Measurements from ENCODE around the gene RFX3.

Gene RFX3

DNA sequence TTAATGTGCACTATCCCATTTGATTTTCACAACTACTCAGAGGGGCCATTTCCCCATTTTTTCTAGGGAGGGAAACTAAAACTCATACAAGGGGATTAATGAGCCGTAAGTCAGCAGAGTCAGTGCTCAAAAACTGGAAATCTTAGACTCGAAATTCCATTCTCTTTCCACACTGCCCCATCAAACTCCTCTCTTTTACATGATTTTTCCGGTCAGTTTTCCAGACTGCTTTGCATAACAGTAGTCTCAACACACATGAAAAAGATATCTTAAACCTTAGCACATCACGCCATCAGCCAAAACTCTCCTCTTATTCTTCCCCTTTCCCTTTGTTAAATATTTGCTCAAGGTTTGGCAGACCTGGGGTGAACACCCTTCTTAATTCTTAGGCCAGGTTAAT is 332.0 kb downstream of the RFX3 start:
- Mint-ChIP-seq H3K36me3 (ENCODE audit: low read depth) (no peaks in the 10 kb centered on the region), H3K27ac (no peak overlapping the region), H3K4me1 (ENCODE audit: low read depth) (no peaks in the 10 kb centered on the region), H3K27me3 (peaks cover 18% of the 10 kb centered on the region), H3K9me3 (no peaks in the 10 kb centered on the region), H3K4me3 (no peak overlapping the region)

DNA sequence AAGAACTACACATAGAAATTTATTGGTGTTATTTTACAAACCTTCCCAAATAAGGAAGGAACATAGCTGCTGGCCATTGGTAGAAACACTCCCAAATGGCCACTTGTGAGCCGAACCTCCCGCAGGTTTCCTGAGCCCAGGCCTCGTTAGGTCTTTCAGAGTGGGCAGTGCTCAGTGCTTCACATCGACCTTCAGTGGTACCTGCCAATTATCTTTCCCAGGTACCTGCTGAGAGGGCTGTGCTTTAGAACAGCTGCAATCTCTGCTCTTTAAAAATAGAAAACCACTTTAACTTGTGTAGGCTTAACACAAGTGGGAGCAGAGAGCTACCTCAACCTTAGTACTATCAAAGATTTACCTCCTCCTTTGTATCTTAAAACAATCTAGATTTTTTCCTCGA is 334.1 kb downstream of the RFX3 start:
- Mint-ChIP-seq H3K4me1 (ENCODE audit: low read depth) (no peaks in the 10 kb centered on the region), H3K27me3 (peaks cover 27% of the 10 kb centered on the region), H3K27ac (no peak overlapping the region), H3K4me3 (no peak overlapping the region), H3K9me3 (no peaks in the 10 kb centered on the region), H3K36me3 (ENCODE audit: low read depth) (no peaks in the 10 kb centered on the region)

DNA sequence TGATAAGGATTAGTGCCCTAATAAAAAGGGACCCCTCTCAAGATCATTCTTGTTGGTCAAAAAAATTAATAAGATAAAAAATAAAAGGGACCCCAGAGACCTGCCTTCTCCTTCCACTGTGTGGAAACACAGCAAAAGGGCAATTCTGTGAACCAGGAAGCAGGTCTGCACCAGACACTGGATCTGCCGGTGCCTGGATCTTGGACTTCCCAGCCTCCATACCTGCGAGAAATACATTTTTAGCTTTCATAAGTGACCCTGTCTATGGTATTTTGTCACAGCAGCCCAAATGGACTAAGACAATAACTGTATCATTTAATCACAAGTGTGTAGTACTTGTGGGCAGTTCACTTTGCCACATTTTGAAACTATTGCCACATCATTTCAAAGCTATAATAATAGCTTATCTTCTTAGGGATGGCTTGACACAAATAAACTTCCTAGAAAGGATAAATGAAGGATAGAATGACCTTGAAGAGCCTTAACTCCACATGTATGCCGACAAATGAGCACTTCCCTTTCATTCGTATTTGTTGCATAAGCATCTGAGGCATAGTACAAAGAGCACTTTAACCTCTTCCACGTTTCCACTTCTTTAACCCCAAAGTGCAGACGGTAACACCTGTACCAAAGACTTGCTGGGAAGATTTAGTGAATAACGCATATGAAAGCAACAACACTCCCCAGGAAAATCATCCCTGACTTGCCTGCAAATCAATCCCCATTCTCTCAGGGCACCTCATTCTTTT is 336.5 kb downstream of the RFX3 start:
- no peaks in the 10 kb centered on the region for H3K36me3 Mint-ChIP-seq (ENCODE audit: low read depth)
- no peak overlapping the region for H3K4me3 Mint-ChIP-seq
- peaks cover 40% of the 10 kb centered on the region for H3K27me3 Mint-ChIP-seq
- no peaks in the 10 kb centered on the region for H3K9me3 Mint-ChIP-seq
- no peak overlapping the region for H3K27ac Mint-ChIP-seq
- H3K4me1 Mint-ChIP-seq (ENCODE audit: low read depth), result no peaks in the 10 kb centered on the region

DNA sequence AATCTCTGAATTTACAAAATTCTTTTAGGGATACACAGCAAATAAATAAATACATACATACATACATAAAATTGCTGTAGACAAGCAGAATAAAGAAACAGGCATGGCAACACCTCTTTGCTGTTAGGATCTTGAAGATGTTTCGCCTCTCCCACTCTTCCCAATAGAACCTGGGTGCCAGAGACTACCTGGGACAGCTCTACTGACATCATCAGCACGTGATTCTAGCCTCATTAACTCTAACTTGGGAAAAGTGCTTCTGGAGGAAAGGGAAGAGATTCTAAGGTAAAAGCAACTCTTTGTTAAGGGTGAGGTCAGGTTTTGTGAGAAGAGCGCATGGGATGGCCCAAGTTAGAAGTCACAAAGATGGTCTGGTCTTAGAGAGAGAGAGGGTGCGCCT is 339.1 kb downstream of the RFX3 start:
- Mint-ChIP-seq H3K4me3 (no peak overlapping the region), H3K9me3 (no peaks in the 10 kb centered on the region), H3K27me3 (peaks cover 57% of the 10 kb centered on the region), H3K4me1 (ENCODE audit: low read depth) (peaks cover 4% of the 10 kb centered on the region), H3K36me3 (ENCODE audit: low read depth) (no peaks in the 10 kb centered on the region), H3K27ac (no peak overlapping the region)

DNA sequence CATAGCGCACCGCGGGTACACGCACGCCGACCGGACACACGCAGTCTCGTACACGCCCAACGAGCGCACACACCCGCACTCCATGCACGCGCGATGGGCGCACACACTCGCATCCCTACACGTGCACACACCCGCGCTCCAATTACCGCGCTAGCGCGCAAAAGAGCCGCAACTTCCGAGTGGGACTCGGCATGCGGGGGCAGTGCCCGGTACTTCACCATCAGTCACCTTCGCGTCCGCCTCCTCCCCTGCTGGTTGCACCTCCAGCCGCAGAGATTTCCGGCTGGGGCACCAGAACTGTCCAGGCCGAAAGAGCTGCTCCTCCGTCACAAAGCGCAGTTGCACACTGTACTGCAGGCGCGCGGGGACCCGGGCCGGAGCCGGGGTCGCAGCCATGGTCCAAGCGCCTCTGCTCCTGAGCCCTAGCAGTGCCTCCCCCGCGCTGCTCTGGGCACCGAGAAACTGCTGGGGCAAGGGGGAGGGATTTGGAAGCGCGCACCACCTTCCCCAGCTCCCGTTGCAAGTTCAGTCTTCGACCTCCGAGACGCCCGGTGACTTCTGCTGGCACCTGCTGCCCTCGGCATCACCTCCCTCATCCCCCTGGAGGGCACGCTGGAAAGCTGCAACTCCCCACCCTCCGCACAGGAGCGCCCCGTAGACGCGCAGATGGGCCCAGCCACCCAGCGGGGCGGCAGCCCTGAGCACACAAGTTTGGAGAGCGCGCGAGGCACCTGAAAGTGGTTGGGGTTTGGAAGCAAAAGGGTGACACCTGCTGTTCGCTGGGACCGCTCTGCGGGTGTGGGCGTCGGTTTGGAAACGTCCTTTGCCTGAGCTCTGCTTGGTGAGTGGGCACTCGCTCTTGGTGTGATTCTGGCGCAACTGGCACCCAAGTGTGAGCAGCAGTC is 344.5 kb downstream of the RFX3 start:
- H3K9me3 Mint-ChIP-seq, result no peaks in the 10 kb centered on the region
- no peaks in the 10 kb centered on the region for H3K36me3 Mint-ChIP-seq (ENCODE audit: low read depth)
- H3K4me1 Mint-ChIP-seq (ENCODE audit: low read depth), result peaks cover 12% of the 10 kb centered on the region
- H3K27ac Mint-ChIP-seq, result no peak overlapping the region
- peaks cover 57% of the 10 kb centered on the region for H3K27me3 Mint-ChIP-seq
- H3K4me3 Mint-ChIP-seq, result peak overlapping the region; percentile 39

DNA sequence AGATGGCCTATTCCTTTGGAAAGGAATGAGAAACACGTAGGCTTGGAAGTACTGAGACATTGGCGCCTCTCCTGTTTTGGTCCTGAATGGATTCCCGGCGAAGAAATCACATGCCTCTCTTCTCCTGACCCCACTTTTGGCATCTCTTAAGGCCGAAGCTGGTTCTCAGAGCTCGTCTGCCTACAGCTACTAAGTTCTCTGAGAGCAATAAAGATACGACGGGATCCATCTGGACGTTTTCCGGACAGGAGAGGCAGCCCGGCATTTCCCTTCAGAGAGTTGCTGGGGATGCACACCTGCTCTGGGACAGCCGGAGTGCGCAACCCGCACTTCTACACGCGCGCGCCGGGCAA is 345.1 kb downstream of the RFX3 start:
- Mint-ChIP-seq H3K9me3 (no peaks in the 10 kb centered on the region), H3K27me3 (peaks cover 50% of the 10 kb centered on the region), H3K36me3 (ENCODE audit: low read depth) (no peaks in the 10 kb centered on the region), H3K27ac (no peak overlapping the region), H3K4me1 (ENCODE audit: low read depth) (peaks cover 12% of the 10 kb centered on the region), H3K4me3 (peak overlapping the region; percentile 39)

DNA sequence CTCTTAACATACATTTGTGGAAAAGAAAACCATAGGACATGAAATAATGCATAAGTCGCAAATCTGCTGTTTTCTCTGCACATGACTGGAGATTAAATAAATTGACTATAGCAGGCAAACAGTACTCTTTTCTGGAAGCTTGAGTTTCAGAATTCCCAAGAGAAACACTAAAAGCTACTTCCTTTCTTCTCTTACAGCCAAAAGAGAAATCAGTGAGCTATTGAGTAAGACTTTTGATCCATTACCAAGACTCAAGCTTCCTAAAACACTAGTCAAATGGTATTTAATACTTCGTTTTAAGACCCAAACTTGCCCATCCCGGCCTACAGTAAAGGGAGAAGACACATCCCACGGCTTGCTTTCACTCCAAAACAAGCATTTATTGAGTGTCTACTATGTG is 346.1 kb downstream of the RFX3 start:
- no peak overlapping the region for H3K27ac Mint-ChIP-seq
- H3K27me3 Mint-ChIP-seq, result peaks cover 52% of the 10 kb centered on the region
- peaks cover 12% of the 10 kb centered on the region for H3K4me1 Mint-ChIP-seq (ENCODE audit: low read depth)
- H3K36me3 Mint-ChIP-seq (ENCODE audit: low read depth), result no peaks in the 10 kb centered on the region
- no peaks in the 10 kb centered on the region for H3K9me3 Mint-ChIP-seq
- no peak overlapping the region for H3K4me3 Mint-ChIP-seq

DNA sequence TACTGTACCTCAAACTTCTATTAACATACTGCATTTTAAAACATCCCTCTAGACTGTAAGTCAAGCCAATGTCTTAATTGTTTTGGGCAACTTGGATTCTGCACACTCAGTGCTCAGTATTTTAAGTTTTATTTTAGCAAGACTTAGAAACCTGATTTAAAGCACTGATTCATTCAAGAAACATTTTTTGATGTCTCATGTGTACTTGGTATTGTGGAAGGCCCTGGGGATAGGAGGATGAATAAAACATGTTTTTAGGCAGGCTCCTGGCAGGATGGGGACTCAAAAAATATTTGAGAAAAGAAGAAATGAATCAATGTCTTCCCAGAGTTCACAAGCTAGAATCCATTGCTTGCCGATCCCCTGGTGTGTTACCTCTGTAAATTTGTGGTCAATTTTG is 347.9 kb downstream of the RFX3 start:
- Mint-ChIP-seq H3K27me3 (peaks cover 42% of the 10 kb centered on the region), H3K4me3 (no peak overlapping the region)

DNA sequence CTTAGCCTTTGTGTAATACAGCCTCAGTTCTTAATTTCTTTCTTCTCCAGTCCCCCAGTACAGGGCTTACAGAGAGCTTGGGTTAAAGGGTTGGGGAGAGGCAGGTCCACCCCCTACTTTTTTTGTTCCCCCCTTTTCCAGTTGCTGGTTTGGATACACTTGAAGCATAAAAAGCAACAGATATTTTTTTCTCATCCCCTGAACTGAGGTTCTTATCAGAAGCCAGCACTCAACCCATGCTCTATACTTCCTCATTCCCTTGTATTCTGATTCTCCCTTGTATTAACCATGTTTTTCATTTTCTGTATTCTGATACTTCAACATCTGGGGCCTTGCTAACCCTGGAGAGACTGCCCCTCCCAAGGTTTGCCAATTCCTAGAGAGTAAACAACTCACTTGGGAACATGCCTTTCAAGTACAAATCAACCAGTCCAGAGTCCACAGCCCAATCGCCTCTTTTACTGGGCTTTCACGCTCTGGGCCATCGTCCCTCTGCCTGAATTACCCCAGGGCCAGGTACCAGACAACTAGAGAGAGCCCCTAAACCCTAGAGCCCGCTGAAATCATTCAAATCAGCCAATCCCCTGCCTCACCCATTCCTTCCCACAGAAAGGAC is 348.5 kb downstream of the RFX3 start:
- peaks cover 12% of the 10 kb centered on the region for H3K4me1 Mint-ChIP-seq (ENCODE audit: low read depth)
- no peaks in the 10 kb centered on the region for H3K9me3 Mint-ChIP-seq
- no peaks in the 10 kb centered on the region for H3K36me3 Mint-ChIP-seq (ENCODE audit: low read depth)
- H3K27ac Mint-ChIP-seq, result no peak overlapping the region
- H3K4me3 Mint-ChIP-seq, result no peak overlapping the region
- H3K27me3 Mint-ChIP-seq, result peaks cover 37% of the 10 kb centered on the region

More for the DNA sequence above, 347.9 kb downstream of the RFX3 start:
- H3K9me3 Mint-ChIP-seq, result no peaks in the 10 kb centered on the region
- no peak overlapping the region for H3K27ac Mint-ChIP-seq
- H3K4me1 Mint-ChIP-seq (ENCODE audit: low read depth), result peaks cover 12% of the 10 kb centered on the region
- H3K36me3 Mint-ChIP-seq (ENCODE audit: low read depth), result no peaks in the 10 kb centered on the region

DNA sequence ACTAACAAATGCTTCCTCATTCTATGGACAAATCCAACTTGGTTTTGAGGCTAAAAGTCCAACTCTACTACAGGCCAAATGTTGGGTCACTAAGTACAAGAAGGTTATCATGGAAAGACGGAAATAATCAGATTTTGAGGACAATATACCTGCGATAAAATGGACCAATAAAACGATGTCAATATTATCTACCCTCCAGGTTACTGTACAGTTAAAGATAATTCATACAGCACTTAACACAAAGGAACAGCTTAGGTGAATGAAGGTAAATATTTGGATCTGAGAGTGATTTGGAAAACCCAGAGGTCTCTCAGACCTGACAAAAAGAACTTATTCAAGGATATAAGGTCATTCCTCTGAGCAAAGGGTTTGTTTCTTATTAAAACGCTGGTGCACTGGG is 352.4 kb downstream of the RFX3 start:
- no peaks in the 10 kb centered on the region for H3K36me3 Mint-ChIP-seq (ENCODE audit: low read depth)
- peaks cover 30% of the 10 kb centered on the region for H3K27me3 Mint-ChIP-seq
- no peak overlapping the region for H3K27ac Mint-ChIP-seq
- H3K9me3 Mint-ChIP-seq, result no peaks in the 10 kb centered on the region
- no peak overlapping the region for H3K4me3 Mint-ChIP-seq
- no peaks in the 10 kb centered on the region for H3K4me1 Mint-ChIP-seq (ENCODE audit: low read depth)

DNA sequence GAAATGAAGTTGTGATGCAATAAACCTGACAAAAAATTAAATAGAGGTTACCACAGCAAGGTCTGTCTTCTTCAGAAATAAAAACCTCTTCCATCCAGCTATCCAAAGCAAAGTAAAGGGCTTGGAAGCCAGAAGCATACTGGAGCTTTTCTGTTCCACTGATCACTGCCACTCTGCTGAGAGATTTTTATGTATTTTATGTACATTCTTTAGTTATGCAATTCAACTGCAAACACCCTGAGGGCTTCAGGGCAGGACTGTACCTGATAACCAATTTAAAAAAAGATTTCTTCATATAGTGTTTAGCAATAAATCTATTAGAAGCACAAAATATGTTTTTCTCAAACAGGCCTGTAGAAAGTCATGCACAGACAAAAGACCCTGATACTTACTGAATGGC is 355.0 kb downstream of the RFX3 start:
- H3K9me3 Mint-ChIP-seq, result no peaks in the 10 kb centered on the region
- peaks cover 44% of the 10 kb centered on the region for H3K27me3 Mint-ChIP-seq
- H3K4me3 Mint-ChIP-seq, result no peak overlapping the region
- H3K27ac Mint-ChIP-seq, result no peak overlapping the region
- no peaks in the 10 kb centered on the region for H3K36me3 Mint-ChIP-seq (ENCODE audit: low read depth)
- no peaks in the 10 kb centered on the region for H3K4me1 Mint-ChIP-seq (ENCODE audit: low read depth)
